GM12873 (cell line): ENCODE results near the gene SLC2A1.
A peak's percentile ranks its signal among the peaks of the same experiment; 100 is the strongest.

Experiments
- TF ChIP-seq, protein P1 (sequence below): IDR thresholded peaks from 2 replicates; pipeline ENCODE4 v1.5.1; 2012; ENCODE audit warnings: low read depth, mild to moderate bottlenecking, moderate library complexity, low read length, control low read depth; ENCODE audit not compliant: insufficient read depth; ENCODE audit errors: missing control alignments

The SLC2A1 gene

DNA sequence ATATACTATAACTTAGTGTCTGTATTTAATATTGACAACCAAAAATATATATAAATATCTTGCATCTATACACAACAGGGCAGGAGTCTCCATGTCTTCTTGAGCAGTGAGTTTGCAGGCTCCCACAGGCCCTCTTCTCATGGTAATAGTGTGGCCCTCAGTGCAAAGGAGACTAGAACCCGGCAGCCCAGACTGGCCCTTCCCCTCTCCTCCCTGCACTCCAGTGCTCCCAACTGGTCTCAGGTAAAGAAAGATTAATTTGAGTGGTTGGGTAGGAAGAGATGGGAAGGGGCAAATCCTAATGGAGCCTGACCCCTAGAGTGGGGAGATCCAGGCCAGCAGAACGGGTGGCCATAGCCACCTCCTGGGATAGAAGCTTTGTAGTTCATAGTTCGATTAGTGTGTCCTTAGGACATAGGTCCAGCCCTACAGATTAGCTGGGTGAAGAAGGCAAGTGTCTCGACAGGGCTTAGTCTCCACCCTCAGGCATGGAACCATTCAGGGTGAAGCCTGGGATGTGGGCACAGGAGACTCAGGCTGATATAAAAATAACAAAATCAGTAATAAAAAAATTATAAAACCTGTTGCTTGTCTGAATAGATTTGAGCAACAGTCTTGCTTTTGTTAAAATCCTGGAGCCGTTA, 32.3 kb downstream of the SLC2A1 start:
- TF ChIP-seq, protein P1, sequence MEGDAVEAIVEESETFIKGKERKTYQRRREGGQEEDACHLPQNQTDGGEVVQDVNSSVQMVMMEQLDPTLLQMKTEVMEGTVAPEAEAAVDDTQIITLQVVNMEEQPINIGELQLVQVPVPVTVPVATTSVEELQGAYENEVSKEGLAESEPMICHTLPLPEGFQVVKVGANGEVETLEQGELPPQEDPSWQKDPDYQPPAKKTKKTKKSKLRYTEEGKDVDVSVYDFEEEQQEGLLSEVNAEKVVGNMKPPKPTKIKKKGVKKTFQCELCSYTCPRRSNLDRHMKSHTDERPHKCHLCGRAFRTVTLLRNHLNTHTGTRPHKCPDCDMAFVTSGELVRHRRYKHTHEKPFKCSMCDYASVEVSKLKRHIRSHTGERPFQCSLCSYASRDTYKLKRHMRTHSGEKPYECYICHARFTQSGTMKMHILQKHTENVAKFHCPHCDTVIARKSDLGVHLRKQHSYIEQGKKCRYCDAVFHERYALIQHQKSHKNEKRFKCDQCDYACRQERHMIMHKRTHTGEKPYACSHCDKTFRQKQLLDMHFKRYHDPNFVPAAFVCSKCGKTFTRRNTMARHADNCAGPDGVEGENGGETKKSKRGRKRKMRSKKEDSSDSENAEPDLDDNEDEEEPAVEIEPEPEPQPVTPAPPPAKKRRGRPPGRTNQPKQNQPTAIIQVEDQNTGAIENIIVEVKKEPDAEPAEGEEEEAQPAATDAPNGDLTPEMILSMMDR = no peak

DNA sequence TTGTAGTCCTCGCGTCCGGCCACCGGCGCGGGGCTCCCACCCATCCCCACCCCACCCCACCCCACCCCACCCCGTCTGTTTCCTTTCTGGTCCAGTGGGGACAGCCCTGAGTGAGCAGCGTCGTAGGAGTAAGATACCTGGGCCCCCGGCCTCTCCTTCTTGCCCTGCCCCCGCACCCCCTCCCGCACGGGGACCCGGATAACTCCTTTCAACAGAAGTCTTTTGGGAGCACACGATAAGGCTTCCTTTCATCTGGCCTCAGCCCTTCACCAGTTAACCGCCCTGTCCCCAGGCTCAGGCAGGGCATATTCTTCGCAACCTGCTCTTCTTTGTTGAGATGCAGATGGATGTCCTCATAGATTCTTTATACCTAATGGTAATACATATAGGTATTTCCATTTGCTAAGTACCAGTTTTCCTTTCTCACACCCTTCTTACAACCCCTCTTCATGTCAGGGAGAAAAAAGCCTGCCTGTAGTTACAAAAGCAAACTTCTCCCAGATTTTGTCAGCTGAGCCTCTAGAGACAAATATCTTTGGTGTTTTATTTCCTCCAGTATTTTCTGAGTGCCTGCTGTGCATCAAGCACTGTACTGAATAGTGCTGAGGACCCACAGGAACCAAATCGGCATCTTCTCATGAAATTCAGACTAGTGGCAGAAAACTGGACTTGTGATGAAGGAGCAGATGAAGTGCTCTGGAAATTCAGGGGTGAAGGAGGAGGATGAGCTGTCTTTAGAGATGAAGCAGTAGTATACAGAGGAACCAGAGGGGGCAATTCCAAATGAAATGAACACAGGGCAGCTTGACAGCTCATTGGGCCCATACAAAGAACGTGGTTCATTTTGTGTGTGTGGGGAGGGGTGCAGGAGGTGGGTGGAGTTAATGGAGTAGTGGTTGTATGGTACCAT, 33.6 kb downstream of the SLC2A1 start:
- TF ChIP-seq, protein P1 = no peak

DNA sequence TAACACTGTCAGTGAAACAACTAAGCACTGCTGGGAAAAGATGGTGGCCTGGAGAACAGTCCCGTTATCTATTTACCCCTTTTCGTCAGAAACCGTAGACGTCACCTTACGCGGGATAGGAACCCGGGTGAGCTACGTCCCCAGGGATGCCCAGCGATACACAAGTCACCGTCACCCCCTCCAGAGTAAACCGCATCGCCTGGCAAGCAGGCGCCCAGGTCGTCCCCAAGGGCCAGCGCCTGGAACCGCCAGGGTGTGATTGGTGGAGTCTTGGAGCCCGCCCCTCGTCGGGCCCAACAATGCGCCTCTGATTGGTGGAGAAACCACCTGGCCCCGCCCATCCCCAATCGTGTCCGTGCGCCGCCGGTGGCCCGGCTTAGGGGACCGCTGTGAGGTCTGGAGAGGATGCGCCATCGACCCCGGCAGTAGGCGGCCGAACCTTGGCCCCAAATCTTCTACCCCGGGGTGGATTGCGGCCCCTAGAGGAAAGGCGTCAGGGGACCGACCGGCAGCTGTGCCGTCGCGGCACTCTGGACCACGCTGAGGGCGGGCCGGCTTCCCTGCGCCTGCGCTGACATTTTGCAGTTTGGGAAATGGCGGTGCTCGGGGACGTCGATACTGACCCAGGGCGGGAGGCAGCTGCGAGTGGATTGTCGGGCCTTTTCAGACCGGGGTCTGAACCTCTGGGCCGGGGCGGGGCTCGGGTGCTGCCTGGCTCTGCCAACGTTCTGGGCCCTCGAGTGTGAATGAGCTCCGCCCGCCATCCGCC, 34.4 kb downstream of the SLC2A1 start:
- TF ChIP-seq, protein P1 = peak; percentile 28

DNA sequence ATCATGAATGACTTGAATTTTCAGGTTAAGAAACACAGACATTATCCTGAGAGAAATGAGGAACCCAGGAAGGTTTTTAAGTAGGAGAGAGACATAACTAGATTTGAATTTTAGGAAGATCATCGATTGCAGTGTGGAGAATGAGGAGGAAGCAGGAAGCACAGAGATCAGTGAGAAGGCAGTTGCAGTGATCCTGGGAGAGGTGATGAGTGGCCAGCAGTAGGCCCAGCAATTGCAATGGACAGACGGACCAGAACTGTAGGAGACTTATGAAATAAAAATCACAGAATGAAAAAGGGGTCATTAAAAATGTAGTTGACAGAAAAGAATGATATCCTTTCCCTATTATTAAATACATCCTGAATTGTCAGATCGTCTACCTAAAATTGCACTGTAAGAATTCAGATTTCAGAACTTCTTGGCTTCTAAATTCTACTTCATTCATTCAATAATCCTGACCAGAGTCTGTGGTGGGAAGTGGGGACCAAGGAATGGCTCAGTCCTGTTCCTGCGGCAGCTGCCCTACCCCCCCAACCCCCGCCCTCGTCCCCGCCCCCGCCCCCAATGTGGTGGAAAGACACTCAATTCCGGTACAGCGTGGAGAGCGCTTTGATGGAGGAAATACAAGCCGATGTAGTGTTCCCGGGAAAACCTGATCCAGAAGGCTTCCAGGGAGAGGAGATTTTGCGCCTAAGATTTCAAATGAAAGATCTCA, 35.1 kb downstream of the SLC2A1 start:
- TF ChIP-seq, protein P1 = no peak

DNA sequence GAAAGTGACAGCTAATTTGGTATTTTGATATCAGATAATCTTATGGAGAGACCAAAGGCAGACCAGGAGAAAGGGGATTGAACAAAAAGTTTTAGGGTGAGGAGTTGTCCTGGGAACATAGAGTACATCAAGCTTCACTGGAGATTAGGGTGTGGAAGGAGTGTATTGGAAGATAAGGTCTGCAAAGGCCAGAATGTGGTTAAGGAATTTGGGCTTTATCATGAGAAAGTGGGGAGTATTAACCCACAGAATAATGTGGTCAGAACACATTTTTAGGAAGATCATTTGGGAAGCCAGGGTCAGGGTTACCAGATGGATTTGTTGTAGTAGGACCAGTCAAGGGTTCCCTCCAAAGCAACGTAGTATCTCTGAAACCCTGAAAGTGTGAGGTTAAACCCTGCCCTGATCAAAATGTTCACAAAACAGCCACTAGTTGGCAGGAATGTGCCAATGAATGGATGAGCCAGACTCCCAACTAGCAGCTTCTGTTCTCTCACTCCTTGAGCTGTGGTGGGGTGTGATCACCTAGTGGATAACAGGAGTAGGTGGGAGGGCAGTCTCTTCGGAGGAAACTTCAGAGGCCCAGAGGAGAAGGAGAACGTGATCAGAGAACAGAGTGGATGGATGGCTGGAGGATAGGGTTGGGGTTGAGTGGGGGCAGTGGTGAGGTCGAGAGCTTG, 35.8 kb downstream of the SLC2A1 start:
- TF ChIP-seq, protein P1 = peak; percentile 94

DNA sequence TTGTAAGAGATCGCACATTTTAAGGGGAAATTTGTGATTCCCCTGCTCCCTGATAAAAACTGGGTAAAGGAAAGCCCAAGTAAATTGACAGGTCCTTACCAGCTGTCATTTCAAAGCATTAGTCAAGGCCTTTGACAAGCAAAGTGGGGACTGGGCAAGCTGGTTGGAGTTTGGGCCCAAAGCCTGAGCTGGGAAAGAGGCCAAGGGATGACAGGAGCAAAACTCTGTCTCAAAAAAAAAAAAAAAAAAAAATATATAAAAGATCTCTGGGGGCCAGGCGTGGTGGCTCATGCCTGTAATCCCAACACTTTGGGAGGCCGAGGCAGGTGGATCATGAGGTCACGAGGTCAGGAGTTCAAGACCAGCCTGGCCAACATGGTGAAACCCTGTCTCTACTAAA, 36.9 kb downstream of the SLC2A1 start:
- TF ChIP-seq, protein P1 = no peak
